ENCODE results near the gene ARHGAP20. TPM values are rescaled to one million over a fixed set of nuclear protein-coding genes. Genes with fewer than 3 reads are reported as not detected.

The ARHGAP20 gene
- total RNA-seq, 4 donors from 2014 or later, result 10.5 to 19.5 (median 11.8) TPM

DNA sequence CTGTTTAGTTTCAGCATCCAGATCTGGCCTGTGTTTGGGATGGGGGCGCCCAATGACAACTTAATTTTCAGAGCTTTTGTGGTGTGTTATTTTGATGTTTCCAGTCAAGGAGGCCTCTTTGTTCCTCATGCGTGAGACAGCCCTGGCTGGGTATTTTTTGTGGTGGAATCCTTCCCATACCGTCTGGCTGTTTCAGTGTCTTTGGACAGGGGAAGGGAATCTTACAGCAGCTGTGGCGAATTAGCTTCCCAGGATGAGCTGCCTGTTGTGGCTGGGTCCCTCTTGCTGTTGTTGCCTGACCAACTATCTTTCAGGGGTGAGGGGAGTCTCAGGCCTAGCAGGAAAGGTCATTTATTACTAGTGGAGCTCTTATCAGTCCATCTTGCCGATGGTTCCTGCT, 138.8 kb downstream of the ARHGAP20 start:
- no peak overlapping the region for H3K27ac ChIP-seq
- 74 to 80% methylated on average over 5 of the region's 5 CpGs for WGBS, 2 donors
- H3K27me3 ChIP-seq, result no peaks in the 10 kb centered on the region
- no peak overlapping the region for H3K4me3 ChIP-seq (replicated peaks in 1 of 3)
- no peaks in the 10 kb centered on the region for H3K36me3 ChIP-seq
- intact Hi-C loops (cut with DNase I), result no loop called here
- DNase-seq, result no peak
- no peaks in the 10 kb centered on the region for H3K9me3 ChIP-seq
- TF ChIP-seq POLR2A (IDR thresholded peaks at IDR 0.05), result no peak
- TF ChIP-seq, protein P1, sequence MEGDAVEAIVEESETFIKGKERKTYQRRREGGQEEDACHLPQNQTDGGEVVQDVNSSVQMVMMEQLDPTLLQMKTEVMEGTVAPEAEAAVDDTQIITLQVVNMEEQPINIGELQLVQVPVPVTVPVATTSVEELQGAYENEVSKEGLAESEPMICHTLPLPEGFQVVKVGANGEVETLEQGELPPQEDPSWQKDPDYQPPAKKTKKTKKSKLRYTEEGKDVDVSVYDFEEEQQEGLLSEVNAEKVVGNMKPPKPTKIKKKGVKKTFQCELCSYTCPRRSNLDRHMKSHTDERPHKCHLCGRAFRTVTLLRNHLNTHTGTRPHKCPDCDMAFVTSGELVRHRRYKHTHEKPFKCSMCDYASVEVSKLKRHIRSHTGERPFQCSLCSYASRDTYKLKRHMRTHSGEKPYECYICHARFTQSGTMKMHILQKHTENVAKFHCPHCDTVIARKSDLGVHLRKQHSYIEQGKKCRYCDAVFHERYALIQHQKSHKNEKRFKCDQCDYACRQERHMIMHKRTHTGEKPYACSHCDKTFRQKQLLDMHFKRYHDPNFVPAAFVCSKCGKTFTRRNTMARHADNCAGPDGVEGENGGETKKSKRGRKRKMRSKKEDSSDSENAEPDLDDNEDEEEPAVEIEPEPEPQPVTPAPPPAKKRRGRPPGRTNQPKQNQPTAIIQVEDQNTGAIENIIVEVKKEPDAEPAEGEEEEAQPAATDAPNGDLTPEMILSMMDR (IDR thresholded peaks at IDR 0.05), result no peak
- no peaks in the 10 kb centered on the region for H3K4me1 ChIP-seq

DNA sequence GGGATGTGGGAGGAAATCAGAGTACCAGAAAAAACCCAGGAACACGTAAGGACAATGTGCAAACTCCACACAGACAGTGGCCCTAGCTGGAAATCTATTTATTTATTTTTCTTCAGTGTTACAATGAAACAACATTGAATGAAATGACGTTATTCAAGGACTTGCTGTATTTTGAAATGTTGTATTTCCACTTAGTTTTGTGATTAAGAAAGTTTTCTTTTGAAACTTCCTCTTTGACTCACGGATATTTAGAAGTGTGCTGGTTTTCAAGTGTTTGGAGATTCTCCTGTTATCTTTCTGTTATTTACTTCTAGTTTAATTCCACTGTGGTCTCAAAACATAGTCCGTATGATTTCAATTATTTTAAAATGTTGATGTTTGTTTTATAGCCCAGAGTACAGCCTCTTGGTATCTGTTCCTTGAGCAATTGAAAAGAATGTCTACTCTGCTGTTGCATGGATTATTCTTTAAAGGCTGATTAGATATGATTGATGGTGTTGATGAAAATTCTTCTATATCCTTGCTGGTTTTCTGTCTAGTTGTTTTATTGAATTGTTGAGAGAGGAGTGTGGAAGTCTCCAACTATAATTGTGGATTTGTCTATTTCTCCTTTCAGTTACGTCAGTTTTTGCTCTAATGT, 141.0 kb downstream of the ARHGAP20 start:
- no peak overlapping the region for H3K27ac ChIP-seq
- 70 to 73% methylated on average over 5 of the region's 5 CpGs for WGBS, 2 donors
- no peak for TF ChIP-seq POLR2A (IDR thresholded peaks at IDR 0.05)
- TF ChIP-seq, protein P1 (IDR thresholded peaks at IDR 0.05), result no peak

DNA sequence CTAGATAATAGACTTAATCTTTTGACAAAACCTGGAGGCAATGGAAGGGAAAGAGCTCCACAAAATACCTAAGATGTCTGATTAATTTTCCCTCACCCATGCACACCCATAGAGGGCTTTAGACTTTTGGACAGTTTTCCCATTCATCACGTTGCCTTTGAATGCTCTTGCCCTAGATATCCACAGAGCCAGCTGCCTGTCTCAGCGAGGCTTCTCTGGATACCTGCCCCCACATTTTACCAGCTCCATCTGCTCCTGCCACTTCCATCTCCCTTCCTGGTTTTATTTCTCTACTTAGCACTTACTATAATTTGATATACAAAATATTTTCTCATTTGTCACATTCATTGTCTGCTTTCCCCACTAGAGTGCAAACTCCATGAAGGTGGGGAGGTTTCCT, 145.7 kb downstream of the ARHGAP20 start:
- Histone ChIP-seq H3K27ac (no peak overlapping the region), H3K4me3 (replicated peaks in 1 of 3) (no peak overlapping the region), H3K9me3 (no peaks in the 10 kb centered on the region), H3K36me3 (no peaks in the 10 kb centered on the region), H3K4me1 (peaks cover 8 to 13% of the 10 kb centered on the region in 2 donors), H3K27me3 (no peaks in the 10 kb centered on the region)
- no peak for DNase-seq
- 82% methylated on average over 2 of the region's 2 CpGs for WGBS, 2 donors
- TF ChIP-seq, protein P1 (IDR thresholded peaks at IDR 0.05), result no peak
- TF ChIP-seq POLR2A (IDR thresholded peaks at IDR 0.05), result no peak
- intact Hi-C loops (cut with DNase I), result no loop called here

More for the DNA sequence above, 141.0 kb downstream of the ARHGAP20 start:
- H3K9me3 ChIP-seq, result no peaks in the 10 kb centered on the region
- H3K27me3 ChIP-seq, result no peaks in the 10 kb centered on the region
- no peak overlapping the region for H3K4me3 ChIP-seq (replicated peaks in 1 of 3)
- no peak for DNase-seq
- intact Hi-C loops (cut with DNase I), result no loop called here
- peaks cover 0 to 2% of the 10 kb centered on the region in 2 donors for H3K4me1 ChIP-seq
- H3K36me3 ChIP-seq, result no peaks in the 10 kb centered on the region

DNA sequence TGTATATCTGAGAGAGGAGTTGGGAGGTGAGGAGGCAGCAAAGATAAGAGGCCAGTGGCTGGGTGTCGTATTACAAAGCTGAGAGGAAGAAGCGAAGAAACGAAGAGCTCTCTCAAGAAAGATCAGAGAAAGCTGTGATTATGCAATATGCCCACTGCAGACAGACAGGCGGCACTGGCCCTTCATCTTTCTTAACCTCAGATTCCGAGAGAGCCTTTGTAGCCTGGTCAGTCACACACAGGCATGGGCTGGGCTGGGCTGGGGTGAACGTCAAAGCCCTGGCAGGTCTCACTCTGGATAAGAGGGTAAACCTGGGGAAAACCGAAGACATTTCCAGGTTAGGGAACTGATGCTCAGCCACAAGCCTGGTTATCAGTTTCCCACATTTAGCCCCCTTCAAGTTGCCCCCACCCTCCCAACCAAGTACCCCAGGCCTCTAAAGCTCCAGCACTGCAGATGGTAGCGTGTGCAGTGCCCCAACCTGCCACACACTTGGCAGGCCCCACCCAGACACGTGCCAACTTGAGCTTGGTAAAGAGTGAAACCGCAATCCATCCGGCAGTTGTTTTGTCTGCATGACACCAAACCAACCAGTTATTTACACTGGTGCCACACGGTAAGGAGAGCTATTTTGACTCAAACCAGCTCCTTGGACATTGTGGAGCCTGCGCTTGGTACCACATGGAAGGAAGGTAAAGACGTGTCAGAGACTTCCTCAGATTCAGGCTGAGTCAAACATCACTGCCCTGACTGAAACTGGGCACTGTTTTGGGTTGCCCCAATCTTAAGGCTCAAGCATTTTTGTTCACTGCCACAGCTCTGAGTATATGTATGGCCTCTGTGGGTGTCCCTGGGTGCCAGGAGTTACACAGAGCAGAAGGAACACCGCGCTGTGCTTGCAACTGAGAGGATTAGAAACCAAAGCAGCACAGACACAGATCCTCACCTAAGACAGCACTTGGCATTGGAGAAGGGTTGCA, 146.6 kb downstream of the ARHGAP20 start:
- no peaks in the 10 kb centered on the region for H3K9me3 ChIP-seq
- TF ChIP-seq, protein P1 (IDR thresholded peaks at IDR 0.05), result no peak
- no peak for TF ChIP-seq POLR2A (IDR thresholded peaks at IDR 0.05)
- no peaks in the 10 kb centered on the region for H3K36me3 ChIP-seq
- no peak overlapping the region for H3K27ac ChIP-seq
- H3K4me3 ChIP-seq (replicated peaks in 1 of 3), result no peak overlapping the region
- 42 to 46% methylated on average over 16 of the region's 16 CpGs for WGBS, 2 donors
- intact Hi-C loops (cut with DNase I), result no loop called here
- H3K4me1 ChIP-seq, result peaks cover 8 to 13% of the 10 kb centered on the region in 2 donors
- DNase-seq, result peak; percentile 59 to 71
- H3K27me3 ChIP-seq, result no peaks in the 10 kb centered on the region

Data from thyroid gland (tissue), 4 donors.